Upper lobe of left lung (tissue), 6 donors: ENCODE results near the gene C3orf18. TPM values are rescaled to one million over a fixed set of nuclear protein-coding genes. Genes with fewer than 3 reads are reported as not detected.

Experiments used
- ATAC-seq, 2 donors: fragments of 200-7000 bp; cut with Tn5 transposase; one replicate each; pipeline ENCODE4 v1.9.1; 2022; ENCODE audit warnings: mild to moderate bottlenecking in 2 of 2, moderate library complexity in 2 of 2; ENCODE audit not compliant: low FRiP score in 2 of 2
- DNase-seq, 2 donors: peaks; one replicate each; pipeline ENCODE4 v3.0.0-alpha.2; 2019 to 2020
- H3K27ac ChIP-seq, 4 donors: fragments of 200-600 bp; sonication (generic); one replicate each; pipeline ENCODE4 v1.5.1; 2016 to 2019
- H3K27me3 ChIP-seq, 4 donors: fragments of 200-600 bp; sonication (generic); one replicate each; pipeline ENCODE4 v1.5.1; 2017 to 2019
- H3K36me3 ChIP-seq, 4 donors: fragments of 200-600 bp; sonication (generic); one replicate each; pipeline ENCODE4 v1.5.1; 2016 to 2019
- H3K4me1 ChIP-seq, 4 donors: fragments of 200-600 bp; sonication (generic); one replicate each; pipeline ENCODE4 v1.5.1; 2018 to 2019
- H3K4me3 ChIP-seq, 4 donors: fragments of 200-600 bp; sonication (generic); one replicate each; pipeline ENCODE4 v1.5.1; 2017 to 2019; ENCODE audit warnings: mild to moderate bottlenecking in 2 of 4, moderate library complexity in 1 of 4
- H3K9me3 ChIP-seq, 4 donors: fragments of 200-600 bp; sonication (generic); one replicate each; pipeline ENCODE4 v1.5.1; 2018 to 2019
- EP300 ChIP-seq, 4 donors: sonication (generic); formaldehyde crosslinking; IDR thresholded peaks; one replicate each; pipeline ENCODE4 v1.5.1; 2017; ENCODE audit warnings: antibody characterized with exemption in 4 of 4, control low read depth in 2 of 4
- POLR2A ChIP-seq, 4 donors: fragments of 450-650 bp; IDR thresholded peaks; one replicate each; pipeline ENCODE4 v1.5.1; 2016 to 2017; ENCODE audit warnings: antibody characterized with exemption in 4 of 4, mild to moderate bottlenecking in 2 of 4
- POLR2AphosphoS5 ChIP-seq, 2 donors: sonication (generic); formaldehyde crosslinking; IDR thresholded peaks; one replicate each; pipeline ENCODE4 v1.5.1; 2017; ENCODE audit warnings: antibody characterized with exemption in 2 of 2
- WGBS, 2 donors: methylation state at CpG; one replicate each; pipeline ENCODE4 v1.1.5; 2017 to 2018; 5-methylcytosine and 5-hydroxymethylcytosine counted together
- total RNA-seq, 6 donors: library from RNA; depleted of rRNA in 4 of 6; stranded (reverse); fragments of >200 nt in 4 of 6; gene quantifications; one replicate each; pipeline versions ENCODE4 v1.1.0 to v1.2.1, GENCODE V29; 2016 to 2021
- TF ChIP-seq, protein P1 (sequence below), 6 experiments: fragments of 450-650 bp in 4 of 6; fragments of 200-600 bp in 2 of 6; sonication (generic) in 2 of 6; IDR thresholded peaks; one replicate each; pipeline ENCODE4 v1.5.1; 2016 to 2019; ENCODE audit warnings: antibody characterized with exemption in 6 of 6
- donor health status: DM: no; HTN: no; CAD: no; lungs with moderate emphysema.
- donor health status: DM: no; HTN: yes; CAD: no; lungs with severe emphysema.

The C3orf18 gene
- total RNA-seq, 6 donors from 2014 or later, result 4.7 to 7.5 (median 5.7) TPM

DNA sequence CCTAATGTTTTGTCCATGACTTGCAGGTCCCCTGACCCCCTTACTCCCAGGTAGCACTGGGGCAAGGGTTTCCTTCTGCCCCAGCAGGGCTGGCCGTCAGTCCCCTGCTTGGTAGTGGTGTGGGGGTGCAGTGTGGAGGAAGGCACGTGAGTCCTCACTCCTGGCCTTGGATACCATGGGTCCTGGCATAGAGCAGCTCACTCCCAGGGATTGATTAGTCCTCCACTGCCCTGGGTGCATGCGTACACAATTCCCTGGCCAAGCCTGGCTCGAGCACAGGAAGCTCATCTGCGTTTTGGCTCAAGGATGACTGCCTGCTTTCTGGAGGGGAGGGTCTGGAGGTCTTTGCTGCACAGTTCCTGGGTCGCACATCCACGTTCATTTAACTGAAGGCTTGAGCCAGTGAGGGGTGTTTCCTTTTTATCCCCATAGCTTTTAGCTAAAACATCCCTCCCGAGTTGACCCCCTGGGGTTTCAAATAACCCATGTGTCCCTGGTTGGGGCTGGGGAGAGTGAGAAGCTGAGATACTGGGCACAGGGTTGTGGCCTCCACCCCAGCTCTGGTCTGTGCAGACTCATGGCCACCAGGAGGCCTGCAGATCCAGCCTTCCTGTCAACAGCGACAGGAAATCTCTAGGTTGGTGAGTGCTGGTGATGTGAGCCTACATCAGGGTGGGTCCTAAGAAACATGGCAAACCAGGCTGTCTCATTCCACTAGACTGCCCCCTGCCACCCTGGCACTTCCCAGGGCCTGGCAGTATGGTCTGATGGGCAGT, 13.3 kb upstream of the C3orf18 start:
- Histone ChIP-seq H3K4me1 (peaks cover 20 to 50% (median 37%) of the 10 kb centered on the region in 4 donors), H3K27ac (peak overlapping the region in 3 of 4 donors; percentile 26 to 93 (median 82)), H3K36me3 (peaks cover 0 to 57% (median 22%) of the 10 kb centered on the region in 4 donors), H3K27me3 (no peaks in the 10 kb centered on the region), H3K4me3 (no peak overlapping the region), H3K9me3 (no peaks in the 10 kb centered on the region)
- WGBS, 2 donors, result 80 to 81% methylated on average over 9 of the region's 9 CpGs
- ATAC-seq (no peak), DNase-seq (no peak)
- no peak for TF ChIP-seq POLR2A (IDR thresholded peaks at IDR 0.05)
- no peak for TF ChIP-seq POLR2AphosphoS5 (IDR thresholded peaks at IDR 0.05)
- TF ChIP-seq EP300 (IDR thresholded peaks at IDR 0.05), result no peak
- TF ChIP-seq, protein P1, sequence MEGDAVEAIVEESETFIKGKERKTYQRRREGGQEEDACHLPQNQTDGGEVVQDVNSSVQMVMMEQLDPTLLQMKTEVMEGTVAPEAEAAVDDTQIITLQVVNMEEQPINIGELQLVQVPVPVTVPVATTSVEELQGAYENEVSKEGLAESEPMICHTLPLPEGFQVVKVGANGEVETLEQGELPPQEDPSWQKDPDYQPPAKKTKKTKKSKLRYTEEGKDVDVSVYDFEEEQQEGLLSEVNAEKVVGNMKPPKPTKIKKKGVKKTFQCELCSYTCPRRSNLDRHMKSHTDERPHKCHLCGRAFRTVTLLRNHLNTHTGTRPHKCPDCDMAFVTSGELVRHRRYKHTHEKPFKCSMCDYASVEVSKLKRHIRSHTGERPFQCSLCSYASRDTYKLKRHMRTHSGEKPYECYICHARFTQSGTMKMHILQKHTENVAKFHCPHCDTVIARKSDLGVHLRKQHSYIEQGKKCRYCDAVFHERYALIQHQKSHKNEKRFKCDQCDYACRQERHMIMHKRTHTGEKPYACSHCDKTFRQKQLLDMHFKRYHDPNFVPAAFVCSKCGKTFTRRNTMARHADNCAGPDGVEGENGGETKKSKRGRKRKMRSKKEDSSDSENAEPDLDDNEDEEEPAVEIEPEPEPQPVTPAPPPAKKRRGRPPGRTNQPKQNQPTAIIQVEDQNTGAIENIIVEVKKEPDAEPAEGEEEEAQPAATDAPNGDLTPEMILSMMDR (IDR thresholded peaks at IDR 0.05), result peak in 1 of 6 experiments; percentile 8

DNA sequence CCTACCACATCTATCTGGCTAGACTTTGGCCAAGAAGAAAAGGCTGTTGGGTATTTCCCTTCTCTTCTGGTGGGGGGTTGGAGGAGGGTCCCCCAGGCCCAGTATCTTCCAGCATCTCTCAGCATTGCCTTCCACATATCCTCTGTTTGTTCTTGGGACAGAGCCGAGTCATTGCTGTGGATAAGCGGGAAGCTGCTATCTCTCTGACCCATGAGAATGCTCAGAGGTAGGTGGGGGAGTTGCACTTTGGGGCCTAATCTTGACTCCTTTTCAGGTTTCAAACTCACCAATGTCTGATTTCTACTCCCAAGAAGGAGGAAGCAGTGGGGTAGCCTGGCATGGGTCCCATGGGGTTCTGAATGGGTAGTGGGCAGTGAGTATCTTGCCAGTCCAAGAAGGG, 9.8 kb upstream of the C3orf18 start:
- Histone ChIP-seq H3K4me1 (peaks cover 16 to 50% (median 45%) of the 10 kb centered on the region in 4 donors), H3K27me3 (no peaks in the 10 kb centered on the region), H3K4me3 (no peak overlapping the region), H3K36me3 (peaks cover 0 to 53% (median 29%) of the 10 kb centered on the region in 4 donors), H3K27ac (no peak overlapping the region), H3K9me3 (no peaks in the 10 kb centered on the region)
- 96 to 100% methylated on average over 2 of the region's 2 CpGs for WGBS, 2 donors
- no peak for TF ChIP-seq EP300 (IDR thresholded peaks at IDR 0.05)
- TF ChIP-seq, protein P1 (IDR thresholded peaks at IDR 0.05), result no peak
- no peak for TF ChIP-seq POLR2A (IDR thresholded peaks at IDR 0.05)
- no peak for TF ChIP-seq POLR2AphosphoS5 (IDR thresholded peaks at IDR 0.05)
- ATAC-seq, result no peak
- no peak for DNase-seq

DNA sequence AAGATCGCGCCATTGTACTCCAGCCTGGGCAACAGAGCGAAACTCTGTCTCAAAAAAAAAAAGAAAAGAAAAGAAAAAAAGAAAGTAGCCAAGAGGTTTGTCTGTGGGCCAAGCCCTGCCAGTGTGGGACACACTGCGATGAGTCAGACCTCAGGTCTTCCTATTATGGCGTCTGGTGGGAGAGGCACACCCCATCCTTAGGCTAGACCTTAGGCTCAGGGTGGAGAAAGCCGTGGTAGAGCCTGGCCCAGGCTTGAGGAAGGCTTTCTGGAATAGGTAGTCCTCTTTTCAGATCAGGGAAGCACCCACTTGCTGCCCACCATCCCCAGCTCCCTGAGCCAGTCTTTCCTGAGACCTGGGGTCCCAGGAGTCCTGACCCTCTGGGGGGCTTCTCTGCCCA, 7.8 kb upstream of the C3orf18 start:
- Histone ChIP-seq H3K27ac (peak overlapping the region in 1 of 4 donors; percentile 4), H3K4me1 (peaks cover 18 to 40% (median 38%) of the 10 kb centered on the region in 4 donors), H3K36me3 (peaks cover 0 to 46% (median 22%) of the 10 kb centered on the region in 4 donors), H3K9me3 (no peaks in the 10 kb centered on the region), H3K4me3 (no peak overlapping the region), H3K27me3 (no peaks in the 10 kb centered on the region)
- ATAC-seq (no peak), DNase-seq (no peak)
- 87 to 92% methylated on average over 6 of the region's 6 CpGs for WGBS, 2 donors
- TF ChIP-seq EP300 (IDR thresholded peaks at IDR 0.05), result no peak

DNA sequence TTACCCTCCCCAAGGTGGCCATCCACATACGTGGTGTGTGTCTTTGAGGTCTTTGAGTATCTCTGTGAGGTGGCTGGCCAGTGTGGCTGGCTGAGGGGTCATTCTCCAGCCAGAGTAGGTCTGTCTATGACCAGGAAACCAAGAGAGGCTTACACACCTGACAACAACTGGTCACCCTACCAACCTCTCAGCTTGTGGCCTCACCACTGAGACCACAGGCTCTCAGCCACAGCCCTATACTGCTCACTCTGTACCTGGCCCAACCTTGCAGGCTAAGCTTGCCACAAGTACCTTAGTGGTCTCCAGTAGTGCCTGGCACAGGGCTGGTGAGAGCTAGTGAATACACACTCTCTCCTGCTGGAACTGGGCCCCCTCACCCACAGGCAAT, 6.9 kb upstream of the C3orf18 start:
- no peaks in the 10 kb centered on the region for H3K9me3 ChIP-seq
- TF ChIP-seq POLR2A (IDR thresholded peaks at IDR 0.05) (no peak), POLR2AphosphoS5 (IDR thresholded peaks at IDR 0.05) (no peak), EP300 (IDR thresholded peaks at IDR 0.05) (no peak)
- TF ChIP-seq, protein P1 (IDR thresholded peaks at IDR 0.05), result no peak
- H3K4me3 ChIP-seq, result no peak overlapping the region
- 31 to 88% methylated on average over 1 of the region's 1 CpG for WGBS, 2 donors
- peak overlapping the region; percentile 17 to 79 (median 67) for H3K27ac ChIP-seq
- no peak for ATAC-seq
- DNase-seq, result no peak
- H3K4me1 ChIP-seq, result peaks cover 23 to 47% (median 45%) of the 10 kb centered on the region in 4 donors
- no peaks in the 10 kb centered on the region for H3K27me3 ChIP-seq
- peaks cover 0 to 37% (median 17%) of the 10 kb centered on the region in 4 donors for H3K36me3 ChIP-seq

DNA sequence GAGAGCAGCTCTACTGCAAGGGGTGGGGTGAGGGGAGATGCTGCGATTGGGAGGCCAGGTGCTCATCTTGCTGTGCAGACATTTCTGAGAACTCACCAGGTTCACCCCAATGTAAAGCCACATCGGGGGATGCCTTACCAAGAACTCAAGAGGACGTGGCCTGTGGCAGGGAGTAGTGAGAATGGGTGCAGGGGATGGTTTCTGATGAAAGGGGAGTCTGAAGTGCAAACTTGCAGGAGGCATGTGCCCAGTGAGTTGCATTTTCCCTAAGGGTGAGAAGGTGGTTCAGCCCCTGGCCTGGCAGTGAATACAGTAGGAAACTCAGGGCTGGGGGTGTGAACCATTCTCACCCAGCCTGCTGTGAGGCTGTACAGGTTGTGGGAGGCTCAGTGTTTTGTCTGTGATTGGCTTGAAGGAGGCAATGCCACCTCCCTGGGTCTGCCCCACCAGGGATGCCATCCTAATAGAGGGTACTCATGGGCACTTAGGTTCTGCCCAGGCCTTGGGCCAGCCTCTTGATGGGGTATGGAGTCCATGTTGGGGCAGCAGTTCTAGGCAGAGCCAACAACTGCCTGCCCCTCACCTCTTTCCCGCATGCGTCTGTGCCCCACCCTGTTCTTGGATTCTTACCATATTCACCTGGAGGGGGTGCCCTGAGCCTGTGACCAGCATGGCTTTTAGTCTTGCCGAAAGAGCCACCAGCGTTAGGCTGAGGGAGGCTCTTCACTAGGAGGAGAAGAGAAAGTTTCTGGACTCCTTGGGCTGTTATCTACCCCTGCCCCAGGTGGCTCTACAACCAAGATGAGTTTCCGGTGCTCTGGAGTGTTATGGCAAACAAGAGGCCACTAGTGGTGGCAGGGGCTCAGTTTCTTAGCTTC, 6.3 kb upstream of the C3orf18 start:
- H3K4me1 ChIP-seq, result peaks cover 23 to 47% (median 45%) of the 10 kb centered on the region in 4 donors
- peak in 1 of 2 donors; percentile 13 for ATAC-seq

More for the DNA sequence above, 6.3 kb upstream of the C3orf18 start:
- 79 to 89% methylated on average over 5 to 8 of the region's 8 CpGs for WGBS, 2 donors
- Histone ChIP-seq H3K27ac (peak overlapping the region; percentile 17 to 79 (median 67)), H3K4me3 (no peak overlapping the region), H3K27me3 (no peaks in the 10 kb centered on the region), H3K9me3 (no peaks in the 10 kb centered on the region), H3K36me3 (peaks cover 0 to 35% (median 14%) of the 10 kb centered on the region in 4 donors)
- TF ChIP-seq, protein P1 (IDR thresholded peaks at IDR 0.05), result peak in 3 of 6 experiments; percentile 10 to 17 (median 15)
- no peak for TF ChIP-seq POLR2AphosphoS5 (IDR thresholded peaks at IDR 0.05)
- peak in 1 of 4 donors; percentile 30 for TF ChIP-seq POLR2A (IDR thresholded peaks at IDR 0.05)
- no peak for TF ChIP-seq EP300 (IDR thresholded peaks at IDR 0.05)
- DNase-seq, result peak in 1 of 2 donors; percentile 80
